Spleen (tissue), 7 donors: ENCODE results near the gene DUOX1.

Experiments used
- CTCF ChIP-seq, 11 experiments: fragments of 200-600 bp in 7 of 11; fragments of 450-650 bp in 4 of 11; sonication (generic) in 4 of 11; IDR thresholded peaks in 8 of 11; conservative IDR thresholded peaks in 3 of 11; 1 replicate in 7 of 11; 2 replicates in 4 of 11; pipeline versions ENCODE4 v1.4.0 to v1.8.0; 2016 to 2021; ENCODE audit warnings: antibody characterized with exemption in 11 of 11, inconsistent platforms in 4 of 11, mild to moderate bottlenecking in 1 of 11
- POLR2A ChIP-seq, 3 donors: fragments of 450-650 bp; IDR thresholded peaks; one replicate each; pipeline ENCODE4 v1.5.1; 2017; ENCODE audit warnings: antibody characterized with exemption in 3 of 3, mild to moderate bottlenecking in 1 of 3
- POLR2AphosphoS5 ChIP-seq, 3 donors: sonication (generic); formaldehyde crosslinking; IDR thresholded peaks; one replicate each; pipeline ENCODE4 v1.5.1; 2017; ENCODE audit warnings: antibody characterized with exemption in 3 of 3
- donor health status: DM: no; HTN: no; CAD: no; lungs with moderate emphysema.
- donor health status: DM: no; HTN: no; CAD: no.
- donor health status: DM: no; HTN: no; CAD: no.

GRCh38 chr15:45112591-45113379 lies 17.0 kb upstream of the DUOX1 start:
- TF ChIP-seq CTCF (IDR thresholded peaks at IDR 0.05 in 8 of 11, conservative IDR thresholded peaks at IDR 0.05 in 3 of 11): no peak
- no peak for TF ChIP-seq POLR2A (IDR thresholded peaks at IDR 0.05)
- no peak for TF ChIP-seq POLR2AphosphoS5 (IDR thresholded peaks at IDR 0.05)
